NCI-H82 treated with DMSO at 0.1 percent for 48 hours (cell line): Measurements from ENCODE around the gene POMGNT2.
"Not testable (repeated sequence)": the region's sequence is repeated elsewhere in the genome, so short reads cannot be mapped to it uniquely, and the experiment has no call there.

Experiments
- DNase-seq: peaks from one replicate; lab custom pipeline; 2025; ENCODE audit not compliant: unreplicated experiment; lab: John Stamatoyannopoulos, UW

The POMGNT2 gene

GRCh38 chr3:43077261-43077660, 28.6 kb downstream of the POMGNT2 start:
- no peak for DNase-seq

- DNase-seq, result no peak
Observed at GRCh38 chr3:43076857-43077256, 29.0 kb downstream of the POMGNT2 start.

- no peak for DNase-seq
Observed at GRCh38 chr3:43075904-43076661, 29.8 kb downstream of the POMGNT2 start.

- DNase-seq, result no peak
Observed at GRCh38 chr3:43074901-43075689, 30.8 kb downstream of the POMGNT2 start.

GRCh38 chr3:43074482-43074881, 31.4 kb downstream of the POMGNT2 start:
- DNase-seq, result no peak

GRCh38 chr3:43073836-43074220, 32.1 kb downstream of the POMGNT2 start:
- DNase-seq, result no peak

GRCh38 chr3:43073116-43073835, 32.6 kb downstream of the POMGNT2 start:
- DNase-seq, result no peak

GRCh38 chr3:43072361-43072760, 33.5 kb downstream of the POMGNT2 start:
- no peak for DNase-seq

- DNase-seq, result no peak
Observed at GRCh38 chr3:43071313-43071893, 34.5 kb downstream of the POMGNT2 start.

GRCh38 chr3:43070670-43071069, 35.2 kb downstream of the POMGNT2 start:
- not testable (repeated sequence) for DNase-seq

GRCh38 chr3:43063114-43063513, 42.8 kb downstream of the POMGNT2 start:
- no peak for DNase-seq

GRCh38 chr3:43062564-43063040, 43.3 kb downstream of the POMGNT2 start:
- DNase-seq, result no peak

- DNase-seq, result no peak
Observed at GRCh38 chr3:43062040-43062563, 43.8 kb downstream of the POMGNT2 start.

- no peak for DNase-seq
Observed at GRCh38 chr3:43061101-43061895, 44.6 kb downstream of the POMGNT2 start.

GRCh38 chr3:43059456-43059855, 46.4 kb downstream of the POMGNT2 start:
- no peak for DNase-seq

GRCh38 chr3:43055806-43056770, 49.8 kb downstream of the POMGNT2 start:
- DNase-seq, result no peak

- no peak for DNase-seq
Observed at GRCh38 chr3:43055393-43055792, 50.5 kb downstream of the POMGNT2 start.

GRCh38 chr3:43054754-43055153, 51.1 kb downstream of the POMGNT2 start:
- DNase-seq, result no peak

GRCh38 chr3:43053291-43053690, 52.6 kb downstream of the POMGNT2 start:
- no peak for DNase-seq
